Nephron (organoid): ENCODE data around the gene CYBA.

Experiments
- H3K27ac Mint-ChIP-seq, 3 experiments: 2 replicates each; pipeline ENCODE4 v1.8.0; 2020; ENCODE audit warnings: mixed read lengths in 3 of 3, mild to moderate bottlenecking in 2 of 3, moderate library complexity in 1 of 3
- H3K27me3 Mint-ChIP-seq: 2 replicates; pipeline ENCODE4 v1.8.0; 2021; ENCODE audit warnings: low read depth, mild to moderate bottlenecking, moderate library complexity, mixed read lengths
- H3K36me3 Mint-ChIP-seq: 2 replicates; pipeline ENCODE4 v1.8.0; 2020; ENCODE audit warnings: low read depth, mixed read lengths
- H3K4me1 Mint-ChIP-seq: 2 replicates; pipeline ENCODE4 v1.8.0; 2020; ENCODE audit warnings: mixed read lengths
- H3K4me3 Mint-ChIP-seq, 3 experiments: 2 replicates each; pipeline ENCODE4 v1.8.0; 2020; ENCODE audit warnings: mild to moderate bottlenecking in 3 of 3, mixed read lengths in 3 of 3, moderate library complexity in 2 of 3
- H3K9me3 Mint-ChIP-seq: 2 replicates; pipeline ENCODE4 v1.8.0; 2020; ENCODE audit warnings: mixed read lengths
- CTCF ChIP-seq, 3 experiments: fragments of 200-600 bp; sonication (generic); IDR thresholded peaks; one replicate each; pipeline ENCODE4 v1.5.0; 2021; ENCODE audit warnings: antibody characterized with exemption in 3 of 3; ENCODE audit not compliant: unreplicated experiment in 3 of 3

Gene CYBA

DNA sequence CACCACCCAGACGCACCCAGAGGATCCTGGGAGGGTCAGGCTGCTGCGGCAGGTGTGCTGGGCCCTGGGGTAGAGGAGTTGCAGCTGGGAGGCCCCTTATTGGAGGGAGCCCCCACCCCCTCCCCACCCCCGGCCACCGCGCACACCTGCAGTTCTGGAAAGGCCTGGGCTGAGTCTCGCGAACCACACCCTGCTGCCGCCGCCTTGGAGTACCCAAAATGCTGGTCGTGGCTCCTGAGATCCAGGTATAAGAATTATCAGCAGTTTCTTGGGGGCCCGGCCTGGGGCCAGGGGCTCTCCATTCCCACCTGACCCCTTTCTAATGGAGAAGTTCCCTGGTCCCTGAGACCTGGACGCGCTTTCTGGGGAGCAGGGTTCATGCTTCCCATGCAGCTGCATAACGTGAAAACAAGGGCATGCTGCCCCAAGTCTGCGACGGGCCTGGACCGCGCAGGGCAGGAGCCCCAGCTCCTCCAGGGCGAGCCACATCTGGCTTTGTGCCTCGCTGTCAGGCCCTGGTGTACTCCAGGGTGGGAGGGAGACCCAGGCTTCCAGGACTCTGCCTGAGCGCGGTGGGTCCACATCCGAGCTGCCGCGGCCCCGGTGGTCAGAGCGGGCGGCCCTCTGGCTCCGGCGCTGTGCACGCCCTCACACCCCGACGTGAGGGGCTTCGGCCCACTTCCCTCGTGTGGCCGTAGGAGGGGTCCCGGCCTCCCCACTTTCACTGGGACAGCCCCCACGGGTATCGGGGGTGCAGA lies 42.7 kb upstream of the CYBA start:
- Mint-ChIP-seq H3K4me3 (no peak overlapping the region), H3K4me1 (no peaks in the 10 kb centered on the region), H3K27me3 (peaks cover 22% of the 10 kb centered on the region), H3K27ac (no peak overlapping the region), H3K9me3 (no peaks in the 10 kb centered on the region), H3K36me3 (no peaks in the 10 kb centered on the region)
- TF ChIP-seq CTCF (IDR thresholded peaks at IDR 0.05; ENCODE audit: unreplicated experiment in 3 of 3) = no peak

- Mint-ChIP-seq H3K4me1 (no peaks in the 10 kb centered on the region), H3K27ac (no peak overlapping the region), H3K4me3 (no peak overlapping the region), H3K9me3 (no peaks in the 10 kb centered on the region), H3K27me3 (peaks cover 30% of the 10 kb centered on the region), H3K36me3 (no peaks in the 10 kb centered on the region)
- no peak for TF ChIP-seq CTCF (IDR thresholded peaks at IDR 0.05; ENCODE audit: unreplicated experiment in 3 of 3)
Observed at GRCh38 chr16:88692861-88693260, 42.0 kb upstream of the CYBA start.

DNA sequence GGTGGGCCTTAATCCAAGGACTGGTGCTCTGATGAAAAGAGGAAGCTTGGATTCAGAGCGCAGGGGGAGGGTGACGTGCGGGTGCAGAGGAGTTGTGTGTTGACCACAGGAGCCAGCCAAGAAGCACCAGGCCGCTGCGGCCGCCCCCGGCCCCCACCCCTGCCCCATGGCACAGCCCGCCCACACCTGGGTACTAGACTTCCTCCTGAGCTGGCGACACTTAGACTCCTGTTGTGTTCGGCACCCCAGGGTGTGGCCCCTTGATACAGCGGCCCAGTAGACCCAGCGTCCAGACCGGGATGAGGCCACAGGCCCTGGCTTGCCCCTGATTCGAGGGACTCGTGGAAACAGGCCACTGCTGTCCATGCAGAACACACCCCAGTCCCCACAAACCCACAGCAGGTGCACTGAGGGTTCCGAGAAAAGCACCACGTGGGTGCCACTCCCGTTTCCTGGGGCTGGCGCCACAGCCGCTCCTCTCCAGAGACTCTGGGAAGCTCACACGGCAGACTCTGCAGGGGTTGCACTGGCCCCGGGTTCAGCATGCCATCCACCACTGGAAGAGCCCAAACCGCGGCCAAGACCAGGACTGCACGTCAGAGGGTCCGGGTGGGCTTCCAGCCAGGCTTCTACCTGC lies 41.2 kb upstream of the CYBA start:
- TF ChIP-seq CTCF (IDR thresholded peaks at IDR 0.05; ENCODE audit: unreplicated experiment in 3 of 3) = no peak
- H3K27me3 Mint-ChIP-seq = peaks cover 37% of the 10 kb centered on the region
- no peak overlapping the region for H3K4me3 Mint-ChIP-seq
- H3K9me3 Mint-ChIP-seq = no peaks in the 10 kb centered on the region
- no peaks in the 10 kb centered on the region for H3K4me1 Mint-ChIP-seq
- no peaks in the 10 kb centered on the region for H3K36me3 Mint-ChIP-seq
- no peak overlapping the region for H3K27ac Mint-ChIP-seq

DNA sequence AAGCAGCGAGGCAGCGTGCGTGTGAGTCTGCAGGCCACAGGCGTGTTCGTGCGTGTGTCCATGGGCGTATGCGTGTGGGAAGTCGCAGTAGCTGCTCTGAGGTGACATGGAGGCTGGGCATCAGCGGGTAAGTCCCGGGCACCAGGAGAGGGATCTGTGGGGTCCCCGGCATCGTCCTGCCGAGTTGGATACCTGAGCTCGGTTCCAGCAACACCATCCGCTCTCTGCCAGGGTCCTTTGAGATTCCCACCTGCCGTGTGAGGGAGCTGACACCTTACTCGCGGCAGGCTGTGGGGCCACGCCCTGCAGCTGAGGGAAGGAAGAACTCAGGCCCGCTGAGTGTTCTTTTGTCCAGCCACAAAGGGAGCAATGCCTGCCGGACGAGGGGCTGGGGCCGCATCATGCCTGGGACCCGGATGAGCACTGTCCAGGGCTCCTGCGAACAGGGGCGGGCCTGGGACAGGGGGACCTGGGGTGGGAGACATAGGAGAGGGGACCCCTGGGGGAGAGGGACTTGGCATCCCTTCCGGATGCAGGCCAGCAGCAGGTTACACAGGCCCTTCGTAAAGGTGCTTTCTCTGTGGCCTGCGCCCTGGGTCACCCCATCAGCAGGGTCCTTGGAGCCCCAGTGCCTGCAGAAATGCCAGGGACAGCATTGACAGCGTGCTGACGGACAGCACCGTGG lies 40.4 kb upstream of the CYBA start:
- Mint-ChIP-seq H3K4me1 (no peaks in the 10 kb centered on the region), H3K27me3 (peaks cover 42% of the 10 kb centered on the region), H3K27ac (no peak overlapping the region), H3K9me3 (no peaks in the 10 kb centered on the region), H3K4me3 (no peak overlapping the region), H3K36me3 (no peaks in the 10 kb centered on the region)
- TF ChIP-seq CTCF (IDR thresholded peaks at IDR 0.05; ENCODE audit: unreplicated experiment in 3 of 3) = no peak

DNA sequence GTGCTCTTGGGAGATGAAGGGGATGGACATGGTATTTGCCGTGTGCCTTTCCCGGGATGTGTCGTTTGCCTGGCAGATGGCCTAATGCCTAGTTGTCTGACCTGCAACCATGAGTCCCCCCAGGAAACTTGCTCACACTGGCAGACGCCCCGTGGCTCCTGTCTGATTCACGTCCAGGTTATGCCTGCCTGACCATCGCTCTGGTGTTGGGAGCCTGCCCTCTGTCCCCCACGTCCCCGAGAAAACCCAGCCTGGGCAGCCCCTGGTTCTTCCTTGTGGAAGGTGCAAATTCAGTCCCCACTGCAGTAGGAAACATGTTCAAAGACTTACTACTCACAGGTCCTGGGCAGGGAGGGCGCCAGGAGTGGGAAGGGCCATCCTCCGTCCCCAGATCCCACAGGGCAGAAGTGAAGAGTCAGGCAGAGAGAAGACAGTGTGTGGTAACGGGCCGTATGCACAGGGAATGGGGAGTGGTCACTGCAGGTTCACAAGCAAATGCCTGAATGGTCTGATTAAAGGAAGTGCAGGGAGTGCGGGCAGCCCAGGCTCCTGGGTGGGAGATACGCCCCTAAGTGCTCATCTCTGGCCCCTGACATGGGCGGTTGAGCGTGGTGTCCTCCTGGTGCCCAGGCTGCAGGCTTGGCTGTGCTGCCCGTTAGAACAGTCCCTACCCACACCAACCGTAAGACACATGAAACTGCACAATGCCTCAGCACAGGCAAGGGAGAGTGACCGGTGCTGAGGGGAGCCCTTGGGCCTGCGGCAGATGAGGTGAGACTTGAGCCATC lies 39.7 kb upstream of the CYBA start:
- H3K36me3 Mint-ChIP-seq = no peaks in the 10 kb centered on the region
- no peak overlapping the region for H3K4me3 Mint-ChIP-seq
- no peak for TF ChIP-seq CTCF (IDR thresholded peaks at IDR 0.05; ENCODE audit: unreplicated experiment in 3 of 3)
- H3K9me3 Mint-ChIP-seq = no peaks in the 10 kb centered on the region
- no peaks in the 10 kb centered on the region for H3K4me1 Mint-ChIP-seq
- H3K27me3 Mint-ChIP-seq = peaks cover 50% of the 10 kb centered on the region
- H3K27ac Mint-ChIP-seq = no peak overlapping the region
